ENCODE results near the gene ADGRL3.

DNA sequence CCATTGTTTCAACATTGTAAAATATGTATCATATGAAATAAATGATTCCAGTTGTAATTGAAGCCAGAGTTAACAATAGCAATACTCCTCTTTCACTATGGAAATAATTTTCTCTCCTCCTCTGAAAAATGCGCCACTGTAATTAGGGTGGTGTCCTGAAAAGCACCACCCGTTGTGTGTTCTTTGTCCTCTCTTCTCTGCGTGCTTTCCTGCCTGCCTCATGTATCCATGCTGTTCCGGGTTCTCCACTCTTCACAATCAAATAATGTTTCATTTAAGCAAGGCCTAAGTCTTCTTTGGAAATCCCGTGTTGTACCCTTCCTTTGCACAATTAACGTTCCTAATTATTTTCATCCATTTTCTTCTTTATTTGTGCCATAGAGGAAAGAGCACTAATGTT lies 293.3 kb downstream of the ADGRL3 start:
- no peak for TF ChIP-seq EZH2phosphoT487 (IDR thresholded peaks at IDR 0.05; ENCODE audit: low read depth)
- TF ChIP-seq, protein P1, sequence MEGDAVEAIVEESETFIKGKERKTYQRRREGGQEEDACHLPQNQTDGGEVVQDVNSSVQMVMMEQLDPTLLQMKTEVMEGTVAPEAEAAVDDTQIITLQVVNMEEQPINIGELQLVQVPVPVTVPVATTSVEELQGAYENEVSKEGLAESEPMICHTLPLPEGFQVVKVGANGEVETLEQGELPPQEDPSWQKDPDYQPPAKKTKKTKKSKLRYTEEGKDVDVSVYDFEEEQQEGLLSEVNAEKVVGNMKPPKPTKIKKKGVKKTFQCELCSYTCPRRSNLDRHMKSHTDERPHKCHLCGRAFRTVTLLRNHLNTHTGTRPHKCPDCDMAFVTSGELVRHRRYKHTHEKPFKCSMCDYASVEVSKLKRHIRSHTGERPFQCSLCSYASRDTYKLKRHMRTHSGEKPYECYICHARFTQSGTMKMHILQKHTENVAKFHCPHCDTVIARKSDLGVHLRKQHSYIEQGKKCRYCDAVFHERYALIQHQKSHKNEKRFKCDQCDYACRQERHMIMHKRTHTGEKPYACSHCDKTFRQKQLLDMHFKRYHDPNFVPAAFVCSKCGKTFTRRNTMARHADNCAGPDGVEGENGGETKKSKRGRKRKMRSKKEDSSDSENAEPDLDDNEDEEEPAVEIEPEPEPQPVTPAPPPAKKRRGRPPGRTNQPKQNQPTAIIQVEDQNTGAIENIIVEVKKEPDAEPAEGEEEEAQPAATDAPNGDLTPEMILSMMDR (IDR thresholded peaks at IDR 0.05; ENCODE audit: low read depth, low read length), result no peak

Data from OCI-LY3 (cell line).